CD4-positive, alpha-beta T cell treated with Interleukin-10 for 1 hour (primary cell): ENCODE measurements around the gene NOLC1.

Source experiments
- DNase-seq: peaks from one replicate; pipeline ENCODE4 v3.0.0-alpha.2; 2020

NOLC1 gene

GRCh38 chr10:102151774-102152544 is at the start of gene NOLC1:
NOLC1 (plus strand) TSS chr10:102152389; CDS start chr10:102152411, 22 bp downstream.
- DNase-seq, result peak; percentile 100

GRCh38 chr10:102102421-102102820 is 49.8 kb upstream of the NOLC1 start:
- no peak for DNase-seq

- DNase-seq, result no peak
These were observed 45.2 kb upstream of the NOLC1 start for GRCh38 chr10:102106998-102107397.

GRCh38 chr10:102109166-102110116 is 42.7 kb upstream of the NOLC1 start:
- no peak for DNase-seq

- DNase-seq, result no peak
These were observed 40.9 kb upstream of the NOLC1 start for GRCh38 chr10:102111276-102111675.

- DNase-seq, result no peak
These were observed 39.9 kb upstream of the NOLC1 start for GRCh38 chr10:102112210-102112817.

- DNase-seq, result peak; percentile 22
These were observed 38.8 kb upstream of the NOLC1 start for GRCh38 chr10:102113261-102113955.

- DNase-seq, result no peak
These were observed 38.0 kb upstream of the NOLC1 start for GRCh38 chr10:102113956-102114857.

GRCh38 chr10:102114861-102115618 is 37.1 kb upstream of the NOLC1 start:
- DNase-seq, result peak; percentile 83

GRCh38 chr10:102115775-102116174 is 36.4 kb upstream of the NOLC1 start:
- DNase-seq, result peak; percentile 28

GRCh38 chr10:102116656-102117055 is 35.5 kb upstream of the NOLC1 start:
- no peak for DNase-seq

GRCh38 chr10:102117391-102118159 is 34.6 kb upstream of the NOLC1 start:
- peak; percentile 66 for DNase-seq

GRCh38 chr10:102118867-102119266 is 33.3 kb upstream of the NOLC1 start:
- DNase-seq, result no peak

GRCh38 chr10:102119417-102120141 is 32.6 kb upstream of the NOLC1 start:
- DNase-seq, result peak; percentile 72

GRCh38 chr10:102120142-102120990 is 31.8 kb upstream of the NOLC1 start, which contains the start of gene LDB1:
LDB1 (minus strand) TSS chr10:102120368; CDS start chr10:102120110, 258 bp downstream.
- DNase-seq, result peak; percentile 80

GRCh38 chr10:102120991-102121738 is 31.0 kb upstream of the NOLC1 start:
- peak; percentile 29 for DNase-seq

GRCh38 chr10:102121739-102122372 is 30.3 kb upstream of the NOLC1 start:
- DNase-seq, result no peak
